Thyroid gland (tissue), 4 donors: ENCODE measurements around the gene LILRB2. TPM values are rescaled to one million over a fixed set of nuclear protein-coding genes. Genes with fewer than 3 reads are reported as not detected.

Experiments
- DNase-seq, 2 donors: peaks; one replicate each; pipeline ENCODE4 v3.0.0-alpha.2; 2019
- H3K27ac ChIP-seq, 3 donors: fragments of 200-600 bp; sonication (generic); 1 replicate in 2 of 3; 2 replicates in 1 of 3; pipeline ENCODE4 v1.5.1; 2016 to 2019; ENCODE audit warnings: mild to moderate bottlenecking in 1 of 3, moderate library complexity in 1 of 3
- H3K27me3 ChIP-seq: fragments of 200-600 bp; sonication (generic); one replicate; pipeline ENCODE4 v1.5.1; 2019
- H3K36me3 ChIP-seq, 2 donors: fragments of 200-600 bp; sonication (generic); one replicate each; pipeline ENCODE4 v1.5.1; 2016 to 2019
- H3K4me1 ChIP-seq, 2 donors: fragments of 200-600 bp; sonication (generic); one replicate each; pipeline ENCODE4 v1.5.1; 2017 to 2019
- H3K4me3 ChIP-seq, 3 donors: fragments of 200-600 bp; sonication (generic); replicated peaks in 1 of 3; 1 replicate in 2 of 3; 2 replicates in 1 of 3; pipeline ENCODE4 v1.5.1; 2016; ENCODE audit warnings: mild to moderate bottlenecking in 1 of 3
- H3K9me3 ChIP-seq: fragments of 200-600 bp; sonication (generic); one replicate; pipeline ENCODE4 v1.5.1; 2017
- POLR2A ChIP-seq, 2 donors: fragments of 450-650 bp; IDR thresholded peaks; one replicate each; pipeline ENCODE4 v1.6.1; 2017; ENCODE audit warnings: antibody characterized with exemption in 2 of 2, mild to moderate bottlenecking in 2 of 2, moderate library complexity in 1 of 2
- WGBS, 2 donors: methylation state at CpG; one replicate each; pipeline ENCODE4 v1.1.5; 2017; 5-methylcytosine and 5-hydroxymethylcytosine counted together
- intact Hi-C: fragments of 100-400 bp; cut with DNase I; formaldehyde crosslinking; loops from one replicate; pipeline ENCODE4 v1.15.1; 2023
- total RNA-seq, 4 donors: library from RNA; depleted of rRNA; stranded (reverse); fragments of >200 nt; gene quantifications; one replicate each; pipeline ENCODE4 v1.2.3, GENCODE V29; 2016
- TF ChIP-seq, protein P1 (sequence below), 6 experiments: fragments of 200-600 bp in 3 of 6; fragments of 450-650 bp in 3 of 6; sonication (generic) in 3 of 6; IDR thresholded peaks; one replicate each; pipeline ENCODE4 v1.5.1; 2016 to 2019; ENCODE audit warnings: antibody characterized with exemption in 6 of 6, mild to moderate bottlenecking in 2 of 6, inconsistent platforms in 1 of 6, moderate library complexity in 1 of 6

The LILRB2 gene
- total RNA-seq, 4 donors from 2014 or later: 0.67 to 2.0 (median 1.1) TPM

DNA sequence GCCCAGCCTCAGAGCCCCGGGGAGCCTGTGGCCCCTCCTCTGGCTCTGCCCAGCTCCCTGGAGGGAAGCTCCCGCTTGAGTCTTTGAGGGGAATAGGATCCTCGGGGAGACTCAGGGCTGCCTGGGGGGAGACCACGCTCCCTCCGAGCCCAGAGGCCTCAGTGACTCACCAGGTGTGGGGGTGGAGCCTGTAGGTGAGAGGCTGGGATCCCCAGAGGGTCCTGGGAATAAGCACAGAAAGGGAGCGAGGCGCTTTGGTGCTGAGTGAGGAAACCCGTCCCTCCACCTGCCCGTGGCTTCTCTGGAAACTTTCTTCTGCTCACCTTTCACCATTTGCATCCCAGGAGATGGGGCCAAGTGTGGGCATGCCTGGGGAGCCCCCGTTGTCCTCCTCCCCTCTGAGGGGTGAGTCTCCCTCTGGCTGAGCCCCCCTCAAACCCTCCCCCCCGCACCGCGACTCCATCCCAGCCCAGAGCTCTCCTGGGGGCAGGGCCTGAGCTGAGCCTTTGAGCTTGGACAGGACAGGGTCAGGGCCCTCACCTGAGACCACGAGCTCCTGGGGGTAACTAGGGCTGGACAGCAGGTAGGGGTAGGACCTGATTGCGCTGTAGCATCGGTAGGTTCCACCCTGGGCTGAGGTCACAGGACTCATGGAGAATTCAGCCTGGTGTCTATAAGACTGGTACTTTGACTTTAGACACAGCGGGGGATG lies 26.6 kb downstream of the LILRB2 start:
- no peaks in the 10 kb centered on the region for H3K9me3 ChIP-seq
- no peaks in the 10 kb centered on the region for H3K36me3 ChIP-seq
- no peak for DNase-seq
- 47 to 50% methylated on average over 12 to 14 of the region's 17 CpGs for WGBS, 2 donors
- TF ChIP-seq, protein P1, sequence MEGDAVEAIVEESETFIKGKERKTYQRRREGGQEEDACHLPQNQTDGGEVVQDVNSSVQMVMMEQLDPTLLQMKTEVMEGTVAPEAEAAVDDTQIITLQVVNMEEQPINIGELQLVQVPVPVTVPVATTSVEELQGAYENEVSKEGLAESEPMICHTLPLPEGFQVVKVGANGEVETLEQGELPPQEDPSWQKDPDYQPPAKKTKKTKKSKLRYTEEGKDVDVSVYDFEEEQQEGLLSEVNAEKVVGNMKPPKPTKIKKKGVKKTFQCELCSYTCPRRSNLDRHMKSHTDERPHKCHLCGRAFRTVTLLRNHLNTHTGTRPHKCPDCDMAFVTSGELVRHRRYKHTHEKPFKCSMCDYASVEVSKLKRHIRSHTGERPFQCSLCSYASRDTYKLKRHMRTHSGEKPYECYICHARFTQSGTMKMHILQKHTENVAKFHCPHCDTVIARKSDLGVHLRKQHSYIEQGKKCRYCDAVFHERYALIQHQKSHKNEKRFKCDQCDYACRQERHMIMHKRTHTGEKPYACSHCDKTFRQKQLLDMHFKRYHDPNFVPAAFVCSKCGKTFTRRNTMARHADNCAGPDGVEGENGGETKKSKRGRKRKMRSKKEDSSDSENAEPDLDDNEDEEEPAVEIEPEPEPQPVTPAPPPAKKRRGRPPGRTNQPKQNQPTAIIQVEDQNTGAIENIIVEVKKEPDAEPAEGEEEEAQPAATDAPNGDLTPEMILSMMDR (IDR thresholded peaks at IDR 0.05): no peak
- TF ChIP-seq POLR2A (IDR thresholded peaks at IDR 0.05): no peak
- H3K27ac ChIP-seq: no peak overlapping the region
- H3K27me3 ChIP-seq: no peaks in the 10 kb centered on the region
- intact Hi-C loops: no loop called here
- H3K4me3 ChIP-seq: no peak overlapping the region
- H3K4me1 ChIP-seq: no peaks in the 10 kb centered on the region

- no peak for DNase-seq
- no peaks in the 10 kb centered on the region for H3K4me1 ChIP-seq
- H3K36me3 ChIP-seq: no peaks in the 10 kb centered on the region
- no peak overlapping the region for H3K27ac ChIP-seq
- no peak overlapping the region for H3K4me3 ChIP-seq
- no peaks in the 10 kb centered on the region for H3K27me3 ChIP-seq
- intact Hi-C loops: no loop called here
- no peaks in the 10 kb centered on the region for H3K9me3 ChIP-seq
- 57 to 62% methylated on average over 13 to 19 of the region's 23 CpGs for WGBS, 2 donors
- TF ChIP-seq POLR2A (IDR thresholded peaks at IDR 0.05): no peak
- TF ChIP-seq, protein P1 (IDR thresholded peaks at IDR 0.05): no peak
These were observed 27.3 kb downstream of the LILRB2 start for GRCh38 chr19:54253331-54254194.

DNA sequence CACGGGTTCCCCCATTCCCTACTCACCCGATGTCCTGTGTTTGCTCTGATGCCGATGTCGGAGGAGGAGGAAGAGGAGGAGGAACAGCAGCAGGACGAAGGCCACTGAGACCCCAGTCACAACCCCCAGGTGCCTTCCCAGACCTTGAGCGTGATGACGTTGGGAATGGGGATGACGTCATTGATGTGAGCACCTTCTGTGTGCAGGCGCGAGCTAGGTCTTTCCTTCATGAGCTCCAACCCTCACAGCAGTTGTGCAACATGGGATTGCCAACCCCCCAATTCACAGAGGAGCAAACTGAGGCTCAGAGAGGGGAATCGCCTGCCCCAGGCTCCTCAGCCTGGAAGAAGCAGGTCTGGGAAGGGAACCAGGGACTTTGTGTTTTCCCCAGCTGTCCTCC lies 28.1 kb downstream of the LILRB2 start:
- DNase-seq: no peak
- intact Hi-C loops: no loop called here
- H3K36me3 ChIP-seq: no peaks in the 10 kb centered on the region
- no peaks in the 10 kb centered on the region for H3K4me1 ChIP-seq
- TF ChIP-seq, protein P1 (IDR thresholded peaks at IDR 0.05): no peak
- TF ChIP-seq POLR2A (IDR thresholded peaks at IDR 0.05): no peak
- no peak overlapping the region for H3K4me3 ChIP-seq
- H3K9me3 ChIP-seq: no peaks in the 10 kb centered on the region
- H3K27me3 ChIP-seq: no peaks in the 10 kb centered on the region
- 75 to 81% methylated on average over 9 to 11 of the region's 11 CpGs for WGBS, 2 donors
- H3K27ac ChIP-seq: no peak overlapping the region

GRCh38 chr19:54252243-54252642 lies 28.7 kb downstream of the LILRB2 start:
- DNase-seq: no peak
- intact Hi-C loops: no loop called here
- H3K36me3 ChIP-seq: no peaks in the 10 kb centered on the region
- no peaks in the 10 kb centered on the region for H3K4me1 ChIP-seq
- WGBS, 2 donors: 76 to 84% methylated on average over 8 to 9 of the region's 9 CpGs
- no peaks in the 10 kb centered on the region for H3K27me3 ChIP-seq
- H3K27ac ChIP-seq: no peak overlapping the region
- no peak for TF ChIP-seq POLR2A (IDR thresholded peaks at IDR 0.05)
- TF ChIP-seq, protein P1 (IDR thresholded peaks at IDR 0.05): no peak
- H3K9me3 ChIP-seq: no peaks in the 10 kb centered on the region
- no peak overlapping the region for H3K4me3 ChIP-seq
